ENCODE results near the gene TMA7B. TPM values are rescaled to one million over a fixed set of nuclear protein-coding genes. Genes with fewer than 3 reads are reported as not detected.

Gene TMA7B
- total RNA-seq, 2 donors from 2014 or later: 7.2 to 22.5 TPM

GRCh38 chr22:39925273-39925672 lies 34.9 kb upstream of the TMA7B start:
- Mint-ChIP-seq H3K4me1 (peaks cover 52% of the 10 kb centered on the region), H3K36me3 (ENCODE audit: low read depth) (peaks cover 19% of the 10 kb centered on the region), H3K4me3 (no peak overlapping the region), H3K27me3 (no peaks in the 10 kb centered on the region), H3K27ac (no peak overlapping the region)
- ATAC-seq (no peak), DNase-seq (no peak)
- no peaks in the 10 kb centered on the region for H3K9me3 ChIP-seq (ENCODE audit: control insufficient read depth, low read length, poor library complexity, severe bottlenecking)

- no peak overlapping the region for H3K4me3 Mint-ChIP-seq
- no peaks in the 10 kb centered on the region for H3K9me3 ChIP-seq (ENCODE audit: control insufficient read depth, low read length, poor library complexity, severe bottlenecking)
- no peaks in the 10 kb centered on the region for H3K27me3 Mint-ChIP-seq
- H3K27ac Mint-ChIP-seq: no peak overlapping the region
- peak; percentile 71 for ATAC-seq
- DNase-seq: no peak
- peaks cover 44% of the 10 kb centered on the region for H3K4me1 Mint-ChIP-seq
- H3K36me3 Mint-ChIP-seq (ENCODE audit: low read depth): peaks cover 17% of the 10 kb centered on the region
Observed at GRCh38 chr22:39925909-39926679, 34.1 kb upstream of the TMA7B start.

GRCh38 chr22:39926753-39927152 lies 33.4 kb upstream of the TMA7B start:
- H3K9me3 ChIP-seq (ENCODE audit: control insufficient read depth, low read length, poor library complexity, severe bottlenecking): no peaks in the 10 kb centered on the region
- Mint-ChIP-seq H3K4me3 (no peak overlapping the region), H3K27ac (no peak overlapping the region), H3K27me3 (no peaks in the 10 kb centered on the region), H3K36me3 (ENCODE audit: low read depth) (peaks cover 17% of the 10 kb centered on the region), H3K4me1 (peaks cover 41% of the 10 kb centered on the region)
- no peak for DNase-seq
- no peak for ATAC-seq

- no peak overlapping the region for H3K4me3 Mint-ChIP-seq
- H3K27me3 Mint-ChIP-seq: no peaks in the 10 kb centered on the region
- peaks cover 33% of the 10 kb centered on the region for H3K4me1 Mint-ChIP-seq
- DNase-seq (no peak), ATAC-seq (no peak)
- H3K9me3 ChIP-seq (ENCODE audit: control insufficient read depth, low read length, poor library complexity, severe bottlenecking): no peaks in the 10 kb centered on the region
- H3K27ac Mint-ChIP-seq: no peak overlapping the region
- peaks cover 10% of the 10 kb centered on the region for H3K36me3 Mint-ChIP-seq (ENCODE audit: low read depth)
Observed at GRCh38 chr22:39927544-39927943, 32.7 kb upstream of the TMA7B start.

GRCh38 chr22:39928536-39929520 lies 31.4 kb upstream of the TMA7B start:
- Mint-ChIP-seq H3K27me3 (no peaks in the 10 kb centered on the region), H3K4me1 (peaks cover 38% of the 10 kb centered on the region), H3K36me3 (ENCODE audit: low read depth) (peaks cover 15% of the 10 kb centered on the region), H3K4me3 (no peak overlapping the region), H3K27ac (no peak overlapping the region)
- no peaks in the 10 kb centered on the region for H3K9me3 ChIP-seq (ENCODE audit: control insufficient read depth, low read length, poor library complexity, severe bottlenecking)
- ATAC-seq: no peak
- no peak for DNase-seq

- H3K27ac Mint-ChIP-seq: no peak overlapping the region
- H3K4me3 Mint-ChIP-seq: no peak overlapping the region
- no peaks in the 10 kb centered on the region for H3K27me3 Mint-ChIP-seq
- H3K4me1 Mint-ChIP-seq: peaks cover 37% of the 10 kb centered on the region
- H3K9me3 ChIP-seq (ENCODE audit: control insufficient read depth, low read length, poor library complexity, severe bottlenecking): no peaks in the 10 kb centered on the region
- H3K36me3 Mint-ChIP-seq (ENCODE audit: low read depth): peaks cover 14% of the 10 kb centered on the region
- ATAC-seq (no peak), DNase-seq (no peak)
Observed at GRCh38 chr22:39931251-39931650, 28.9 kb upstream of the TMA7B start.

GRCh38 chr22:39932166-39932565 lies 28.0 kb upstream of the TMA7B start:
- ATAC-seq: no peak
- H3K27ac Mint-ChIP-seq: no peak overlapping the region
- H3K4me3 Mint-ChIP-seq: no peak overlapping the region
- peaks cover 16% of the 10 kb centered on the region for H3K36me3 Mint-ChIP-seq (ENCODE audit: low read depth)
- peaks cover 43% of the 10 kb centered on the region for H3K4me1 Mint-ChIP-seq
- no peak for DNase-seq
- H3K27me3 Mint-ChIP-seq: no peaks in the 10 kb centered on the region
- H3K9me3 ChIP-seq (ENCODE audit: control insufficient read depth, low read length, poor library complexity, severe bottlenecking): no peaks in the 10 kb centered on the region

- Mint-ChIP-seq H3K27ac (no peak overlapping the region), H3K36me3 (ENCODE audit: low read depth) (peaks cover 14% of the 10 kb centered on the region), H3K4me1 (peaks cover 52% of the 10 kb centered on the region), H3K27me3 (no peaks in the 10 kb centered on the region), H3K4me3 (peak overlapping the region; percentile 94)
- H3K9me3 ChIP-seq (ENCODE audit: control insufficient read depth, low read length, poor library complexity, severe bottlenecking): no peaks in the 10 kb centered on the region
- ATAC-seq: peak; percentile 55
- DNase-seq: peak; percentile 21 to 49 (median 33)
Observed at GRCh38 chr22:39932918-39933649, 27.1 kb upstream of the TMA7B start.

- ATAC-seq: no peak
- H3K4me3 Mint-ChIP-seq: peak overlapping the region; percentile 94
- H3K9me3 ChIP-seq (ENCODE audit: control insufficient read depth, low read length, poor library complexity, severe bottlenecking): no peaks in the 10 kb centered on the region
- H3K27me3 Mint-ChIP-seq: no peaks in the 10 kb centered on the region
- peaks cover 13% of the 10 kb centered on the region for H3K36me3 Mint-ChIP-seq (ENCODE audit: low read depth)
- no peak overlapping the region for H3K27ac Mint-ChIP-seq
- no peak for DNase-seq
- H3K4me1 Mint-ChIP-seq: peaks cover 58% of the 10 kb centered on the region
Observed at GRCh38 chr22:39933741-39934140, 26.5 kb upstream of the TMA7B start.

GRCh38 chr22:39935116-39935515 lies 25.1 kb upstream of the TMA7B start:
- DNase-seq (no peak), ATAC-seq (no peak)
- Mint-ChIP-seq H3K27me3 (no peaks in the 10 kb centered on the region), H3K4me1 (peaks cover 66% of the 10 kb centered on the region), H3K36me3 (ENCODE audit: low read depth) (peaks cover 13% of the 10 kb centered on the region), H3K27ac (no peak overlapping the region), H3K4me3 (peak overlapping the region; percentile 94)
- no peaks in the 10 kb centered on the region for H3K9me3 ChIP-seq (ENCODE audit: control insufficient read depth, low read length, poor library complexity, severe bottlenecking)

GRCh38 chr22:39935612-39936011 lies 24.6 kb upstream of the TMA7B start:
- Mint-ChIP-seq H3K4me3 (peak overlapping the region; percentile 94), H3K36me3 (ENCODE audit: low read depth) (peaks cover 13% of the 10 kb centered on the region), H3K4me1 (peaks cover 71% of the 10 kb centered on the region), H3K27me3 (no peaks in the 10 kb centered on the region), H3K27ac (no peak overlapping the region)
- no peak for ATAC-seq
- H3K9me3 ChIP-seq (ENCODE audit: control insufficient read depth, low read length, poor library complexity, severe bottlenecking): no peaks in the 10 kb centered on the region
- DNase-seq: no peak

- ATAC-seq: no peak
- no peaks in the 10 kb centered on the region for H3K9me3 ChIP-seq (ENCODE audit: control insufficient read depth, low read length, poor library complexity, severe bottlenecking)
- H3K27me3 Mint-ChIP-seq: no peaks in the 10 kb centered on the region
- no peak overlapping the region for H3K27ac Mint-ChIP-seq
- DNase-seq: no peak
- peaks cover 13% of the 10 kb centered on the region for H3K36me3 Mint-ChIP-seq (ENCODE audit: low read depth)
- peak overlapping the region; percentile 94 for H3K4me3 Mint-ChIP-seq
- peaks cover 78% of the 10 kb centered on the region for H3K4me1 Mint-ChIP-seq
Observed at GRCh38 chr22:39936523-39937145, 23.6 kb upstream of the TMA7B start.
